ENCODE data around the gene STOML1. TPM values are rescaled to one million over a fixed set of nuclear protein-coding genes. Genes with fewer than 3 reads are reported as not detected.

The STOML1 gene
- total RNA-seq, 1 experiment from 2014 or later = 2.5 TPM

DNA sequence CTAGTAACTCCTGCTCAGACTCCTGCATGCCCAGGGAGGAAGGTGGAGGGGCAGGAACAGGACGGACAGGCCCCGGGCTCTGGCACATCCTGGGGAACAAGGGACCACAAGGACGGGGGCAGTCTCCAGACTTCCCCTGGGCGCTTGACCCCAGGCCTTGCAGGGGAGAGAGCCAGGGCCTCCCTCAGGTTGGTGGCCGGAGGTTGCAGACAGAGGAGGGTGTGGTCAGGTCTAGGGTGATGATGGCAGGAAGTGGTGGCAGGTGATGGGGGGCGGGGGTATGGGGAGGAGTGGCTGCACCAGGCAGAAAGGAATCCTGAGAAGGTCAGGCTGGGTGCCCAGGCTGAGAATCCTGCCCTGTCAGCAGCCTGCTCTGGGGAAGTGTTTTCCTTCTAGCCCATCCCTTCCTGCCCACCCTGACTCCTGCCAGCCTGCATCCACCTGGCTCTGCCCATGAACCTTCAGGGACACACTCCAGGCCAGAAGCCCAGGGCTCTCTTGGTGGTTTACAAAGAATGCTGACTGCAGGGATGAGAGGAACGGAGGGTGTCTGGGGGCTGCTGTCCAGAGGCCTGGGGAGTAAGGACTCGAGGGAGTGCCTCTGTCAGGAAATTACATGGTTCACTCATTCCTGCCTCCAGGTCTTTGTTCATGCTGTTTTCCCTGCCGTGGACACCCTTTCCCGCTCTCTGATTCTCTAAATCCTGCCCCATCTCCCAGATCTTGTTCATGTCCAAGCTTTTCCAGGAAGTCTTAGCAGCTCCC is 50.0 kb downstream of the STOML1 start:
- peaks cover 8% of the 10 kb centered on the region; the same call in 1 of the 2 replicates for H3K27me3 Mint-ChIP-seq (ENCODE audit: low read depth)
- Histone ChIP-seq H2BK20ac (ENCODE audit: low read depth, low read length, poor library complexity, severe bottlenecking) (no peak overlapping the region), H3K79me2 (ENCODE audit: insufficient read depth, low read length) (no peaks in the 10 kb centered on the region), H3K56ac (ENCODE audit: insufficient read length, low read depth, low read length) (no peak overlapping the region), H2AFZ (ENCODE audit: low read length) (no peak overlapping the region), H2AK5ac (ENCODE audit: insufficient read length, low read length) (no peak overlapping the region), H3K4me1 (ENCODE audit: insufficient read depth, low read length) (no peaks in the 10 kb centered on the region), H3K4me2 (ENCODE audit: insufficient read depth, insufficient read length, low read length) (no peak overlapping the region), H3K9me3 (ENCODE audit: control insufficient read depth, low read depth, low read length) (no peaks in the 10 kb centered on the region), H3K79me1 (ENCODE audit: insufficient read depth, low read depth, low read length, poor library complexity, severe bottlenecking) (no peaks in the 10 kb centered on the region), H2BK15ac (ENCODE audit: low read depth, low read length) (no peak overlapping the region), H4K5ac (ENCODE audit: insufficient read length, low read depth, low read length) (no peak overlapping the region), H3K23me2 (ENCODE audit: insufficient read length, low read depth, low read length, poor library complexity, severe bottlenecking) (no peaks in the 10 kb centered on the region), H4K8ac (replicated peaks; ENCODE audit: insufficient read length, low read depth, low read length) (no peak overlapping the region), H4K20me1 (ENCODE audit: control insufficient read depth, insufficient read depth, insufficient read length) (no peaks in the 10 kb centered on the region), H3K4ac (ENCODE audit: low read depth, low read length) (no peak overlapping the region), H4K91ac (ENCODE audit: insufficient read length, low read depth, low read length) (no peak overlapping the region), H3K27me3 (ENCODE audit: insufficient read depth, low read length) (no peaks in the 10 kb centered on the region), H2BK120ac (ENCODE audit: low read depth, low read length, poor library complexity, severe bottlenecking) (no peak overlapping the region), H3K14ac (ENCODE audit: insufficient read depth, low read length) (no peak overlapping the region), H3K23ac (ENCODE audit: insufficient read length, low read depth, low read length) (no peak overlapping the region), H3K9ac (ENCODE audit: extremely low read depth, insufficient read length, low read length) (no peak overlapping the region), H3K18ac (ENCODE audit: insufficient read length, low read depth, low read length) (no peak overlapping the region), H3T11ph (ENCODE audit: low read length) (no peak overlapping the region), H2BK12ac (ENCODE audit: insufficient read length, low read depth, low read length) (no peak overlapping the region), H3K27ac (ENCODE audit: insufficient read length, low read depth, low read length) (no peak overlapping the region), H2BK5ac (ENCODE audit: insufficient read length, low read length) (no peak overlapping the region)
- no peaks in the 10 kb centered on the region for H3K36me3 Mint-ChIP-seq (ENCODE audit: insufficient read depth in 1 of 3, low read depth in 3 of 3)
- DNase-seq = no peak
- WGBS (ENCODE audit: extremely low coverage, insufficient read length, low lambda C conversion rate) = no CpG with 5 or more reads among the region's 10 CpGs
- no peak overlapping the region for H3K4me3 Mint-ChIP-seq
- H3K4me1 Mint-ChIP-seq = peaks cover 3 to 4% of the 10 kb centered on the region in 2 experiments; a peak in 2 of 4 replicates
- TF ChIP-seq, protein P1, sequence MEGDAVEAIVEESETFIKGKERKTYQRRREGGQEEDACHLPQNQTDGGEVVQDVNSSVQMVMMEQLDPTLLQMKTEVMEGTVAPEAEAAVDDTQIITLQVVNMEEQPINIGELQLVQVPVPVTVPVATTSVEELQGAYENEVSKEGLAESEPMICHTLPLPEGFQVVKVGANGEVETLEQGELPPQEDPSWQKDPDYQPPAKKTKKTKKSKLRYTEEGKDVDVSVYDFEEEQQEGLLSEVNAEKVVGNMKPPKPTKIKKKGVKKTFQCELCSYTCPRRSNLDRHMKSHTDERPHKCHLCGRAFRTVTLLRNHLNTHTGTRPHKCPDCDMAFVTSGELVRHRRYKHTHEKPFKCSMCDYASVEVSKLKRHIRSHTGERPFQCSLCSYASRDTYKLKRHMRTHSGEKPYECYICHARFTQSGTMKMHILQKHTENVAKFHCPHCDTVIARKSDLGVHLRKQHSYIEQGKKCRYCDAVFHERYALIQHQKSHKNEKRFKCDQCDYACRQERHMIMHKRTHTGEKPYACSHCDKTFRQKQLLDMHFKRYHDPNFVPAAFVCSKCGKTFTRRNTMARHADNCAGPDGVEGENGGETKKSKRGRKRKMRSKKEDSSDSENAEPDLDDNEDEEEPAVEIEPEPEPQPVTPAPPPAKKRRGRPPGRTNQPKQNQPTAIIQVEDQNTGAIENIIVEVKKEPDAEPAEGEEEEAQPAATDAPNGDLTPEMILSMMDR (conservative IDR thresholded peaks at IDR 0.05) = no peak
- H3K9me3 Mint-ChIP-seq = no peaks in the 10 kb centered on the region
- no peak overlapping the region; a peak in 1 of 7 replicates for H3K27ac Mint-ChIP-seq

Data from H9 (cell line).